NCI-H2081 (cell line): ENCODE measurements around the gene CLSTN2.

Experiments
- DNase-seq, 2 experiments: peaks; one replicate each; lab custom pipeline; 2025; lab: John Stamatoyannopoulos, UW

CLSTN2 gene

DNA sequence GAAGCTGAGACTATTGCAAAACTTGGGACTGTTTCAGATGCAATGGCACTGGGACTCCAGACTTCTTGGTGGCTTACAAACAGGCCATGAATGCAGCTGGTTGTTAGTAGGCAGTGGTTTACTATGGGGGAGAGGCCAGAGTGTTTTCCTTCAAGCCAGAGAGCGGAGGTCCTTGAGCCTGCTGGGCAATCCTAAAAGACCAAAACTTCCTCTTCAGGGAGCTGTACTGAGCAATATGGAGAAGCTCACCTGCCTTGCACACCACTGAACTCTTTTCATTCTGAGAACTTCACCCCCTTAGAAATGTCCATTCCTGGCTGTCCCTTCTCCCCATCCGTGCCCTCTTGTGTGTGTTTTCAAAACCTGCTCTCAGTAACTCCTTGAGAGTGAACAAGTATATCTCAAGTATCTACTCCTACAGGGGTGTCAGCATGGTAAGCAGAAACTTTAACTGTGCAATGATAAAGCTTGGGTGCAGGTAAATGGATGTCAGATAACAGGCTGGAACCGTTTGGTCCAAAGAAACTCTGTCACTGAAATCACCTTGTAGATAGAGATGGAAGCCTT lies 213.9 kb downstream of the CLSTN2 start:
- DNase-seq: no peak

DNA sequence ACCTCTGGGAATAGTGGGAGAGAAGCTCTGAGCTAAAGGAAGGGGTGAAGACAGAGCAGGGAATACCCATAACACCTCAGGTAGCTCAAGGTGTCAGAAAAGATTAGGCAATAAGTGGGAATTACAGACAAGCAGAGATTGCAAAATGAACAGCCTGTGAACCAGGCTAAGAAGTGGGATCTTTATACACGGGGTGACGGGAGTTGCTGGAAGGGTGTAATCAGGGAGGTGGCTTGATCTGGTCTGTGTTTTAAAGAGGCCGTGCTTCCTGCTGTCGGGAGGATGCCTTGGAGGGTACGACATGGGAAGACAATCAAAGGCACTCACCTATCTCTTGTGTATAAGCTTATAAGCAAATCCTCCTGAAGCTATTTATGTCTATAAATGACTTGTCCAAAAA lies 216.3 kb downstream of the CLSTN2 start:
- DNase-seq: no peak

DNA sequence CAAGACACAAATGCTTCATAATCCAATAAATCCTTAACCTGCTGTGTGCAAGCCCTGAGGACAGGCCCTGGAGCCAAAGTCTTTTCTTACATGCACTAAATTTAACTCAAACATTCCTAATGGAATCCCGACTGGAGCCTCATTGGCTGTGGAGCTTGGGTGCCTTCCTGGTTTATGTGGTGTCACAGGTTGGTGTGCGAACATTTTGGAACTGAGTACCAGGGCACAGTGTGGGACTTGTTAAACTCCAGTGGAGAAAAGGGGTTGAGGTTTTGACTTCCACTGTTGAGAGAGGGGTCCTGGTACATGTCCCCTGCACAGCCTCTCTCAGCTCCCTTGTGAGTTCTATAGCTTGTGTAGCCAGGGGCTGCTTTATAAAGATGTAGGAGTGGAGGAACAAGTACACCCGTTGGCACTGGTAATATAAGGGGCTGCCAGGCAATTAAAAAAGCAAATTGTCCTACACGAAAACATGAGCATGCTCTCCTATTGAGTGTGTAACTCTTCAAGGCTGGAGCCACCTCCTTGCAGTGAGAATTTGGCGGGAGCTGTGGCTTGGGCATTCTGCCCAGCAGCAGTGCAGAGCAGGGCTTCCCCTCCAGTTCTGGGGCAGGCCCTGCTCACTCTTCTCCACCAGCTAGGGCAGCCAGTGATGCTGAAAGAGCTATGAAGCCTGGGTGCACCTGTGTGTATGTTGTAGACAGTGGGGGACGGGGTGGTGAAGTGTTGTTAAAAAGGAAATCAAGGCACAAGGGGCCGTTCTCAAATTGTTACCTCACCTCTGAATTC lies 218.1 kb downstream of the CLSTN2 start:
- no peak for DNase-seq

DNA sequence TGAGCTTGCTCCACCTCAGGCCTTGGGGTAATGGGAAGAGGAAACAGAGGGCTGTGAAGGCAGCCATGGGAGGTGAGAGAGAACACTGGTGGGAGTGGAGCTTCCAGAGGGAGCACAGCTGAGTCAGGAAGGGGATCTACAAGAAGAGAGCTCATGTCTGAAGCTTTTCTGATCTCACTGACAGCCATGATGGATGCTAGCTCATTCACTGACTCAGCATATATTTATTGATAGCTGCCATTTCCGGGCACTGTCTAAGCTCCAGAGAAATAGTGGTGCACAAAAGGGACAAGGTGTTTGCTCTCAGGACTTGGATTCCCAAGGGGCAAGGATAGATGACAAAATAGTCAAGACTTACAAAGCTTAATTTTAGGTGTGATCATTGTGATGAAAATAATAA lies 218.8 kb downstream of the CLSTN2 start:
- DNase-seq: no peak

DNA sequence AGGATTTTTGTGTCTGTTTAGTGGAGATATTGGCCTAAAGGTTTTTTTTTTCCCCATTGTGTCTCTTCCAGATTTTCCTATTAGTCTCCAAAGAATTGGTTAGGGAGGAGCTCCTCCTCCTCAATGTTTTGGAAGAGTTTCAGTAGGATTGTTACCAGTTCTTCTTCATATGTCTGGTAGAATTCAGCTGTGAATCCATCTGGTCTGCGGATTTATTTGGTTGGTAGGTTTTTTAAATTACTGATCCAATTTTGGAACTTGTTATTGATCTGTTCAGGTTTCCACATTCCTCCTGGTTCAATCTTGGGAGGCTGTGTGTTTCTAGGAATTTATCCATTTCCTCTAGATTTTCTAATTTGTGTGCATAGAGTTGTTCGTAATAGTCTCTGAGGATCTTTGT lies 222.2 kb downstream of the CLSTN2 start:
- no peak for DNase-seq

DNA sequence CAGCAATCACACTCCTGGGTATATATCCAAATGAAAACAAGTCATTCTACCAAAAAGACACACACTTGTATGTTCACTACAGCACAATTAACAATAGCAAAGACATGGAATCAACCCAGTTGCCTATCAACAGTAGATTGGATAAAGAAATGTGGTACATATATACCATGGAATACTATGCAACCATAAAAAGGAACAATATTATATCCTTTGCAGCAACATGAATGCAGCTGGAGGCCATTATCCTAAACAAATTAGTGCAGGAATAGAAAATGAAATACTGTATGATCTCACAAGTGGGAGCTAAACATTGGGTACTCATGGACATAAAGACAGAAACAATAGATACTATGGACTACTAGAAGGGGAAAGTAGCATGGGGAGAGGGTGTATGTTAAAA lies 224.7 kb downstream of the CLSTN2 start:
- DNase-seq: no peak

DNA sequence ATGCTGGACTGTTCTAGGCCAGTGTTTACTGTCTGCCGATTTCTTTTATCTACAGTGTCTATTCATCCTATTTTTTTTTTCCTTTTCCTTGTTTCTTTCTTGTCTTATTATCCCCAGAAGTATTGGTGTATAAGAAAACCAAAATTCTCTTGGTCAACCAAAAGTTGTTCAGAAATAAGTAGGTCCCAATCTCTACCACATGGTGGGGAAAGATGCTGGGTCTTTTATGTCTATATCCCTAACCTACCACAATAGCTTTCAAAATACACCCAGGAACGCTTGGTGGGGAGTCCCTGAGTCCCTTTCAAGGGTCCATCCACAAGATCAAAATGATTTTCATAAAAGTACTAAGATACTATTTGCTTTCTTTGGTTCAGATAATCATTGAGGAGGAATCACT lies 225.6 kb downstream of the CLSTN2 start:
- DNase-seq: peak in 1 of 2 experiments; percentile 28

DNA sequence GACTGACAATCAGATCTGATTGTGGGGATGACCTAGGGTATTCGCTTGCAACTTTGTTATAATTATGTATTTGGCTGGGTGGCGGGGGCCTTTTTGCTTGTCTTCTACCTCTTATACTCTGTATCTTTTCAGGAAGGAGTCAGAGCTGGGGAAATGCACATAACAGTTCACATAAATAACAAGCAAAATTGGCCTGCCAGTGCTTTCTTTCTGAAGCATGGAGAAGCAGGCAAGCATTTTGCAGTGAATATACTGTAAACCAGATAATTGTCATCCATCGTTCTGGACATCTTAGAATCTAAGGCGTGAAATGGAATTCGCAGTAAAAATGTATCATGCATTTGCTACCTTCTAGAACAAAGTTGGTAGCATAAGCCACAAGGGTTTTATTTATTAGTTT lies 227.6 kb downstream of the CLSTN2 start:
- no peak for DNase-seq

DNA sequence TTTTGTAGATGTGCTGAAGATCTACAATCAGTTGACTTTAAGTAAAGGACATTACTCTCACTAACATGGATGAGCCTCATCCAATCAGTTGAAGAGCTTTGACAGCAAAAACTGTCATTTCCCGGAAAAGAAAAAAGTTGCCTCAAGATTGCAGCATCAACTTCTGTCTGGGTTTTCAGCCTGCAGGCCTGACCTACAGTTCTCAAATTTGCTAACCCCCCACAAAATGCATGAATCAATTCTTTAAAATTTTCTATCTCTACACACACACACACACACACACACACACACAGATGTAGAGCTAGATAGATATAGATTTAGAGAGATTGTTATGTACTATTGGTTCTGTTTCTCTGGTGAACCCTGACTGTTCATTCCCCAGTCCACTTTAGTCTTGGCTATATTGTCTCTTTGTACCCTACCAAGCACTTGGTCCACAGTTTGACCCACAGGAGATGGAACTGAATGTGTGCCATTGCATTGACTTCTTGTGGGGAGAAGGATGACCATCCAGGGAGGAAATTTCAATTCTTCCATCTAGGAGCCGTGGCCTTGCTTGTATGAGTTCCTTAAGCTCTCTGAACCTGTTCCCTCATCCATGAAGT lies 228.3 kb downstream of the CLSTN2 start:
- no peak for DNase-seq

DNA sequence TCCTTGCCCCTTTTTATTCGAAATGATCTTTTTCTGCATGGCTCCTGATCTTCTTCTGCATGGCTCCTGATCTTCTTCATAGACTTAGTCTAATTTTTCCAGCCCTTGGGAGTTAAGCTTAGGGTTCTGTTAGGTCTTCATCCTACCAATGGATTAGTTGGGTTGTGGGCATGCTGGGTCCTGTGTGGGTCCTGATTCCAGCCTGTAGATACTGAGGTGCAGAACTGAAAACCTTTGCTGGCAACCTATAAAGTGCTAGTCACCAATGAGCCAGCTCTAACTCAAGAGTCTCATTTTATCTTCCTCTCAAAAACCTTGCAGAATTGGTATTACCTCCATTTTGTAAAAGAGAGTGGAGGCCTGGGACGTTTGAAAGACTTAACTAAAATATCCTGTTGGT lies 229.2 kb downstream of the CLSTN2 start:
- no peak for DNase-seq

DNA sequence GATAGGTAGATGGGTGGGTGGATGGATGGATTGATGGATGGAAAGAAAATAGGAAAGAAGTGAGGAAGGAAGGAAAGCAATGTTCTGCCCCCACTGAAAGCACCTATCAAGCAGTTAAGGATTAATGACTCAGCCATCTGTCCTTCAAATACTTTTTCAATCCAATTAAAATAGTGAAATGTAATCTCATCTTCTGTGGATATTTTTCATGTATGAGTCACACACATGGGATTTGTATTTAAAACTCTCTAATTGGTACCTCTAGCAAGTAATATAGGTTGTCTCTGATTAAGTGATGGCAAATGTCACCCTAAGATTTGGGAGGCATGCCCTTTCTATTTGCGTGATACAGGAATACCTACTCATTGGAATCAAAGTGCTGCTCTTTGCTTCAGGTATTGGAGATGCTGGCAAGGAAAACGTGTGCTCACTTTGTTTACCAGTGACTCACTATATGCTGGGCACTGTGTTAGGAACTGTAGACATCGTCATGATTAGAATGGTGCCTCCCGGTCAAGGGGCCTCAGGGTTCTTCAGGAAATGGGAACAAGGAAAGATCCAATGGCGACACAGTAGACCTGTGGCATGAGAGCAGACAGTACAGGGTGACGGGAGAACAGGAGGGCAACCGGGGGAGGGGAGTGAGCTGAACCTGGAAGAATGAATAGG lies 230.1 kb downstream of the CLSTN2 start:
- DNase-seq: no peak

DNA sequence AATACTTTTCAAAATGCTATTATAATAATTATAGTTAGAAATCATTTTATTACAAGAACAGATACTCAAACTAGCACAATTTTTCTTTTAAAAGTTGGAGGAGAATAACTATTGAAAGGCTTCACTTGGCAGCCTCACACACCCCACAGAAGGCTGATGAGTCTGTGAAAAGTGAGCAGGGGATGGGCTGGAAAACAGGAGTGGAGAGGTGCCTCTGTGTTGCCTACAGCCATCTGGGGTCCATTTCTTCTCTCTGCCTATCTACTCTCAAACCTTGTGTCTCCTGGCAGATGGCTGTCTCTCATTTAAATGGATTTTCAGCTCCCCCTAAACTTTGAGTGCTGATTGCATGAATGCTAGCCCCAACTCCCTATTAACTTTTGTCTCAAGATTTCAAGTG lies 230.8 kb downstream of the CLSTN2 start:
- DNase-seq: no peak

DNA sequence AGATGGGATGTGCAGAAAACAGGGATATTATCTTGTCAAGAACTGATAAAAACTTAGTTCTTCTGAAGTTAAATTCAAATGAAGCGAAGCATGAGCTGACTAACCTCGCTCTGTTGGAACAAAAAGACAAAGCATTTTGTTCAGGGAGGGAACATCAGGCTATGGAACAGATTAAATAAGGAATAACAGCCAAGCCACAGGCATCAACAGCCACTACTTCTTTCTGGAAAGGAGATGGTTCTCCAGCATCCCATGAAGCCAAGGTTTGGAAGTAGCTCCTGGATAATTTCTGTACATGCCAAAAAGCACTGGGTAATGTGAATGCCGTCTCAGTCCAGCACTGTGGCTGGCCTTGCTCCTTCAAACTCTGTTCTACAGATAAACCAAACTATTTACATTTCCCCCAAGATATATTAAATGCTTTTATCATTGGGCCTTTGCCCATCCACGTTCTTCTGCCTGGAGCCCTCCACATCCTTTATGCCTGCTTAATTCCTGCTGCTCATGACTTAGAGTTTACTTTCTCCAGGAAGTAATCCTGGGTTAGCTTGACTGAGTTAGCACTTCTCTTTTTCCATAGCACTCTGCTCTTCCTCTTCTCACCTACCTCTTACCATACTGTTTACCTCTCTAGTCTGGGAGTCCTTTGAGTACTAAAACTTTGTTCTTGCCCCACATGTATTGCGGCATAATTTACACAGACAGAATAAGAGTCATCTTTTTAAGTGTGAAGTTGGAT lies 232.0 kb downstream of the CLSTN2 start:
- DNase-seq: no peak

DNA sequence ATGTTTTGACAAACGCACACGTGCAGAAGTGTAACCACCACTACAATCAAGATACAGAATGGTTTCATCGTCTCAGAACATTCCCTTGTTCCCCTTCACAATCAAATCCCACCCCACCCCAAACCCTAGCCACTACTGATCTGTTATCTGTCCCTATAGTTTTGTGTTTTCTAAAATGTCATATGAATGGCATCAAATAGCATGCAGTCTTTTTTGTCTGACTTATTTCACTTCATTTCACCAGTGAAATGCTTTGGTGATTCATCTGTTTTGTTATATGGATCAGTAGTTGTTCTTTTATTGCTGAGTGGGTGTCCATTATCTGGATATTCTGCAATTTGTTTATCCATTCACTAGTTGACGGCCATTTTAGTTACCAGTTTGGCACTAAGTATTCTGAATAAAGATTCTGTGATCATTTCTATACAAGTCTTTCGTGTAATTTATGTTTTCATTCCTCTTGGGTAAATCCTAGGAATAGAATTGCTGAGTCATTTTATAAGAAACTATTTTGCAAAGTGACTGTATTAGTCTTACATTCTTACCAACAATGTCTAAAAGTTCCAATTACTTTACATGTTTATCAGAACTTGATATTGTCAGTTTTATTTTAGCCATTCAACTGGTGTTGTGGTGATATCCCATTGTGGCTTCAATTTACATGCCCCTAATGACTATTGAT lies 232.8 kb downstream of the CLSTN2 start:
- no peak for DNase-seq

DNA sequence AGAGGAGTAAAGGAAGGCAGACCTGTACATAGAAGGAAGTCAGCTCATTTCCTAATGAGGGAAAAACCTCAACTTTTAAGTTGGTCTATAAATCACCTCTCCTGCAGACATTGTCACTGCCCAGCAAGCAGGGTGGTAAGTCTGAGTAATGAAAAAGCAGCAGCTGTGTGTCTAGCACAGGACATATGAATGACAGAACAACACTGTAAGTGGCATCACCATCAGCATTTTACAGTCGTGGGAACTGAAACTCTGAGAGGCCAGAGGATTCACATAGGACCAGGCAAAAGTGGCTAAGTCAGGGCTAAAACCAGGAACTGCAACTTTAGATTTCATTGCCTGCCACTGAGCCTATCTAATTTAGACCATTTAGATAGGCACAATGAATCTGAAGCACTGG lies 235.6 kb downstream of the CLSTN2 start:
- DNase-seq: no peak

DNA sequence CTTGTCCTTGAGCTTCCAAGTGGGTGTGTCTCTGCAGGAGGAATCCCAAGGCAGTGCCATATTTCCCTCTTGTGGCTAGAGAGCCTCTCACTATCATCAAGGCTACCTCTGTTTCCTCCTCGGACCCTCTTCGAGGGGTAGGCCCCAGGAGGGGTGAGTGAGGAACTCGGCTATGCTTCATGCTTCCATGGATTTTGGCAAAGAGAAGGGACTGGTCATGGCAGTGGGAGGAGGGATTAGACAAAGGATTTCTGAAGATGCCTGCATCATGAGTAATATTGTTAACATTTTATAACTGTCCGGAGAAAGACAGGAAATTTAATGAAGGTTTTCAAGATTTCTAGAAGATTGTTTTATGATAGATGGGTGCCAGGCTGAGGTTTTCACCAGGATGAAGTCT lies 241.5 kb downstream of the CLSTN2 start:
- DNase-seq: no peak

DNA sequence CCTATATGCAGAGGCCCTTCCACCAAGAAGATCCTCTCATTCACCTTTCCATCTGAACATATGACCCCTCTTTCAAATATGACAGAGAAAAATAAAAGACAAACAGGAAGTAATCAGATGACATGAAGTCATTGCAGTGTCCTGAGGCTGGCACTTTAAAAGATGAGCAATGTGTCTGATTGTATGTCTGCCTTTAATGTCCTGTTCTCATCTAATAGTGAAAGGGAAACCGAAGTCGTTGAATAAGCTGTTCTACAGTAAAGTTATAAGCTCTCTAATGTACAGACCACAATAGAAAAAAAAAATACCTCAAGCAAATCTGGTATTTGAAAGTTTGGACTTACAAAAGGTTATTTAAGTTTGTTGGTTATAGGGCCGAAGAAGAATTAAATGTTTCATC lies 243.0 kb downstream of the CLSTN2 start:
- DNase-seq: no peak

DNA sequence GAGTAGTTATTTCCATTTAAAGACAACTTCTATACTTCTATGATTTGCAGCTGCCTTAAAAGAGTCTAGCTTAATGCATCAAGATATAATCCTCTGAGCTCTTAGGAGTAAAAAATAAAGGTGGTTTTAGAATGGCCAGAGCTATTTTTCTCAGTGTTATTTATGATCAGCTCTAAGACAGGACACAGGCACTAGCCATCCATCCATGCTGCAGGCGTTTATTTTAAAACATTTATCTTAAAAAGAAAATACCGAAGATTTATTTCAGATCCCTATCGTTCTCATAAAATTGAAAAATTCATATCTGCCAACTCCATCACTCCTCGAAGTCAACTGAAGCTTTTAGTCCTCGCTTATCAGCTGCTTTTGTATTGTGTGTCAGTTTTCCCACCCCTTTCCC lies 243.5 kb downstream of the CLSTN2 start:
- DNase-seq: no peak

DNA sequence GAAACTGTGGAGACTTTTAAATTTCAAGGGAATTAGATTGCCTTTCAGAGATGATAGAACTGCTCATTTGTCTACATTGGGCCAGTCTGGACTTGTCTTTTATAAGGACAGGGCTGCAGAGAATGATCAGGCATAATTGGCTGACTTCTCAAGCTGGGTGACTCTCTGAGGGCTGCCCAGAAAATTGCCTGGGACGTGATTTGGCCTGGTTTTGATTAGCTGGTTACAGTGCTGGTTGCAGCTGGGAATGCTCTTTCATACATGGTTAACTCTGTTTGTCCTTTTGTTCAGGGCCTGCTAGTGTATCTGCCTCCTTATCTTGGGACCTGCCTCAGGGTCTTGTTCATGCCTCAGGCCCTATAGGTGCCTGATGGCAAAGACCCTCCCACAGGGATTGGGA lies 245.6 kb downstream of the CLSTN2 start:
- DNase-seq: peak in 1 of 2 experiments; percentile 72

DNA sequence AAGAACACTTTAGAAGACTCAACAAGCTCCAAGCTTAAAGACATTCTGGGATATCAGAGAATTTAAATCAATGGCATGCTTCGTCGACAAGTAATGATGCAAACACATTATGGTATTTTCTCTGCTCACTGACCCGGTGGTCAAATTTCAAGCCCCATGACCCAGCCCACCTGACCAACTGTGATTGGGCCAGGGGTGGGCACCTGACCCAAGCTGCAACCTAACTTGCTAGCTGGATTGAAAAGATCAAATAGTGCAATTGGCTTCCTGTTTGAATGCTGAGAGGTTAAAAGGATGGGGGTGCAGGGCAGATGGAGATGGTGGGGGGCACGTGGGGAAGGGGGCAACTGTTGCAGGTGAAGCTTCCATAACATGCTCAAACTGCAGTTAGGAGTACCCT lies 250.4 kb downstream of the CLSTN2 start:
- DNase-seq: no peak

DNA sequence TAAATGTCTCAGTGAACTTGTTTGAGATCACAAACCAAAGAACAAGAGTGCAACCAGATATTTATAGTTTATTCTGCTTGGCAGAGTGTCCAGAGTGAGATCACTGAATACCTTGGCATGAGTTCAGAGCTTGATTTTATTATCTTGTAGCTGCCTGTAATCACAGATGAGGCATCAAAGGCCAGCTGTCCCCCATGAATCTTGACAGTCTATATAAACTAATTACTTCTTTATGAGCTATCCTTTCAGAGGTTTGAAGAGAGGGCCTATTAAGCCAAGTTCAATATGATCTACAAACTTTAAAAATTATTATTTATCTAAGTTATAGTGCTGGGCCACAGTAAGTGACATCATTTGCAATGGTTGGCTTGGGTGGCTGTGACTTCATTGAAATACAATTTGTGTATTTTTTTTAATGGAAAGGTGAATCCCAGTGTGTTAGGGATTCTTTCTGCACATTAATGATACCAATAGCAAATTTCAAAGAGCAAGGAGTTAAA lies 251.5 kb downstream of the CLSTN2 start:
- peak; percentile 78 to 97 for DNase-seq

DNA sequence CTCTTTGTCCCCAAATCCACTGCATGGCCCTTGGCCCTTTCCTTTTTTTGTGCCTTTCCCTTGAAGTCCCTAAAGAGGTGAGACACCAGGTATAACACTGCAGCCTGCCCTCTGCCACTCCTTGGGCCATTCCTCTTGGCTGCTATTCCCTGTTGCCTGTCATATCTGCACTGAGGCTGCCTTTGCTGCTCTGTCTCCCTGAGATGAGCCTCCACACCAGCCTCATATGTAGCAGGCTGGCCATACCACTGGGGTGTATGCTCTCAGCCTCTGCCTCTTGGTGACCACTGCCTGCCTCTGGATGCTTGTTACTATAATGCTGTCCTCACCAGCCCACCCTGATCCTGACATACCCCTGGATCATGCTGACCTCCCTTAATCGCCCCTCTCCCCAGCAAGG lies 252.0 kb downstream of the CLSTN2 start:
- no peak for DNase-seq
